Left lung (tissue), 10 donors: ENCODE results near the gene MFAP4. TPM values are rescaled to one million over a fixed set of nuclear protein-coding genes. Genes with fewer than 3 reads are reported as not detected.

Experiments used
- ATAC-seq: fragments of 200-7000 bp; cut with Tn5 transposase; one replicate; pipeline ENCODE4 v1.9.1; 2020; ENCODE audit warnings: moderate library complexity
- DNase-seq, 4 donors: peaks; one replicate each; pipeline ENCODE4 v3.0.0-alpha.2; 2013 to 2020
- H3K27ac ChIP-seq, 2 donors: fragments of 200-600 bp; sonication (generic) in 1 of 2; one replicate each; pipeline versions ENCODE4 v1.5.0 to v1.8.0; 2020 to 2021
- H3K27me3 ChIP-seq, 2 donors: fragments of 200-600 bp; sonication (generic) in 1 of 2; one replicate each; pipeline versions ENCODE4 v1.5.0 to v1.8.0; 2020 to 2021
- H3K36me3 ChIP-seq, 2 donors: fragments of 200-600 bp; sonication (generic) in 1 of 2; one replicate each; pipeline versions ENCODE4 v1.5.0 to v1.8.0; 2020 to 2021
- H3K4me1 ChIP-seq, 2 donors: fragments of 200-600 bp; one replicate each; pipeline ENCODE4 v1.8.0; 2021
- H3K4me3 ChIP-seq, 2 donors: fragments of 200-600 bp; sonication (generic) in 1 of 2; one replicate each; pipeline versions ENCODE4 v1.5.0 to v1.8.0; 2020 to 2021; ENCODE audit warnings: mild to moderate bottlenecking in 1 of 2
- H3K9me3 ChIP-seq, 2 donors: fragments of 200-600 bp; sonication (generic) in 1 of 2; one replicate each; pipeline versions ENCODE4 v1.5.0 to v1.8.0; 2020 to 2021
- CTCF ChIP-seq, 2 donors: fragments of 200-600 bp; sonication (generic) in 1 of 2; IDR thresholded peaks; one replicate each; pipeline versions ENCODE4 v1.5.0 to v1.8.0; 2021; ENCODE audit warnings: antibody characterized with exemption in 2 of 2
- intact Hi-C, 2 donors: fragments of 100-400 bp; cut with DNase I; formaldehyde crosslinking; loops; one replicate each; pipeline versions ENCODE4 v1.11.2 to v1.14.2; 2022
- polyA plus RNA-seq, 6 donors: library from polyadenylated mRNA; unstranded; fragments of 120-200 nt; gene quantifications; one replicate each; pipeline ENCODE4 v1.2.1, GENCODE V29; 2013; ENCODE audit not compliant: insufficient read length in 6 of 6
- total RNA-seq, 2 donors: library from RNA; stranded (reverse); fragmentation: NEBNext Ultra II Directional; extraction: Animal tissue kit (Norgen Biotek cat#: 25700); gene quantifications; one replicate each; pipeline ENCODE4 v1.2.1, GENCODE V29; 2021
- donor health status: DM: no; HTN: yes; CAD: no.
- donor health status: DM: no; HTN: no; CAD: no.

Gene MFAP4
- total and polyA plus RNA-seq, 8 donors = 91.0 to 601 (median 479) TPM

- DNase-seq (peak in 1 of 4 donors; percentile 31), ATAC-seq (no peak)
- no peak overlapping the region for H3K27ac ChIP-seq
- intact Hi-C loops = no loop called here
- H3K4me1 ChIP-seq = peaks cover 0 to 18% of the 10 kb centered on the region in 2 donors
- H3K4me3 ChIP-seq = no peak overlapping the region
- peaks cover 0 to 18% of the 10 kb centered on the region in 2 donors for H3K27me3 ChIP-seq
- no peaks in the 10 kb centered on the region for H3K36me3 ChIP-seq
- H3K9me3 ChIP-seq = no peaks in the 10 kb centered on the region
- TF ChIP-seq CTCF (IDR thresholded peaks at IDR 0.05) = no peak
Measured at GRCh38 chr17:19363460-19364035, 23.4 kb downstream of the MFAP4 start.

GRCh38 chr17:19363114-19363438 lies 23.9 kb downstream of the MFAP4 start:
- intact Hi-C loops = no loop called here
- DNase-seq (peak in 1 of 4 donors; percentile 54), ATAC-seq (no peak)
- H3K27me3 ChIP-seq = peaks cover 0 to 18% of the 10 kb centered on the region in 2 donors
- peaks cover 0 to 18% of the 10 kb centered on the region in 2 donors for H3K4me1 ChIP-seq
- peak overlapping the region; percentile 73 to 85 for H3K27ac ChIP-seq
- H3K4me3 ChIP-seq = peak overlapping the region; percentile 66 to 72
- TF ChIP-seq CTCF (IDR thresholded peaks at IDR 0.05) = peak in 1 of 2 donors; percentile 7
- no peaks in the 10 kb centered on the region for H3K36me3 ChIP-seq
- H3K9me3 ChIP-seq = no peaks in the 10 kb centered on the region

GRCh38 chr17:19362277-19363113 lies 24.5 kb downstream of the MFAP4 start, which contains the start of gene B9D1:
Gene B9D1, minus strand, starts transcription at chr17:19362723. Its CDS starts 154 bp downstream, at chr17:19362569.
- H3K4me3 ChIP-seq = peak within 1 kb of the TSS; percentile 66 to 72
- H3K36me3 ChIP-seq = no peaks in the 10 kb centered on the region
- TF ChIP-seq CTCF (IDR thresholded peaks at IDR 0.05) = peak; percentile 96 to 97
- DNase-seq = peak; percentile 93 to 98 (median 97)
- intact Hi-C loops = no loop called here
- peak within 1 kb of the TSS; percentile 73 to 85 for H3K27ac ChIP-seq
- H3K27me3 ChIP-seq = peaks cover 0 to 18% of the 10 kb centered on the region in 2 donors
- peak; percentile 96 for ATAC-seq
- H3K4me1 ChIP-seq = peaks cover 0 to 18% of the 10 kb centered on the region in 2 donors
- H3K9me3 ChIP-seq = no peaks in the 10 kb centered on the region

- Histone ChIP-seq H3K27ac (peak overlapping the region; percentile 73 to 85), H3K27me3 (peaks cover 0 to 18% of the 10 kb centered on the region in 2 donors), H3K4me3 (peak overlapping the region; percentile 66 to 72), H3K36me3 (no peaks in the 10 kb centered on the region), H3K4me1 (peaks cover 0 to 18% of the 10 kb centered on the region in 2 donors), H3K9me3 (no peaks in the 10 kb centered on the region)
- ATAC-seq = no peak
- intact Hi-C loops = no loop called here
- TF ChIP-seq CTCF (IDR thresholded peaks at IDR 0.05) = no peak
- DNase-seq = no peak
Measured at GRCh38 chr17:19361944-19362276, 25.1 kb downstream of the MFAP4 start.

GRCh38 chr17:19361326-19361725 lies 25.7 kb downstream of the MFAP4 start:
- TF ChIP-seq CTCF (IDR thresholded peaks at IDR 0.05) = no peak
- H3K27ac ChIP-seq = no peak overlapping the region

More at GRCh38 chr17:19361326-19361725, 25.7 kb downstream of the MFAP4 start:
- ATAC-seq (no peak), DNase-seq (peak in 1 of 4 donors; percentile 30)
- H3K36me3 ChIP-seq = no peaks in the 10 kb centered on the region
- H3K27me3 ChIP-seq = peaks cover 0 to 18% of the 10 kb centered on the region in 2 donors
- no peak overlapping the region for H3K4me3 ChIP-seq
- H3K9me3 ChIP-seq = no peaks in the 10 kb centered on the region
- H3K4me1 ChIP-seq = peaks cover 0 to 18% of the 10 kb centered on the region in 2 donors
- intact Hi-C loops = no loop called here
